Measurements from ENCODE around the gene DAAM1. TPM values are rescaled to one million over a fixed set of nuclear protein-coding genes. Genes with fewer than 3 reads are reported as not detected.

The DAAM1 gene
- total RNA-seq, 4 donors from 2014 or later = 40.0 to 86.7 (median 57.6) TPM

- no peaks in the 10 kb centered on the region for H3K36me3 ChIP-seq
- WGBS, 2 donors = 87 to 88% methylated on average over 5 of the region's 5 CpGs
- no peaks in the 10 kb centered on the region for H3K9me3 ChIP-seq
- H3K4me3 ChIP-seq = no peak overlapping the region
- peaks cover 0 to 64% (median 21%) of the 10 kb centered on the region in 4 donors for H3K4me1 ChIP-seq
- TF ChIP-seq POLR2A (IDR thresholded peaks at IDR 0.05) (no peak), EP300 (IDR thresholded peaks at IDR 0.05) (no peak), CTCF (IDR thresholded peaks at IDR 0.05) (no peak)
- H3K27ac ChIP-seq = no peak overlapping the region
- DNase-seq (ENCODE audit: low spot score in 2 of 2) = no peak
- H3K27me3 ChIP-seq = no peaks in the 10 kb centered on the region
Measured at GRCh38 chr14:59251811-59252771, 63.6 kb downstream of the DAAM1 start.

- WGBS, 2 donors = 77 to 80% methylated on average over 5 of the region's 5 CpGs
- H3K4me1 ChIP-seq = peaks cover 0 to 62% (median 19%) of the 10 kb centered on the region in 4 donors
- H3K36me3 ChIP-seq = no peaks in the 10 kb centered on the region
- H3K4me3 ChIP-seq = no peak overlapping the region
- no peak for TF ChIP-seq EP300 (IDR thresholded peaks at IDR 0.05)
- TF ChIP-seq POLR2A (IDR thresholded peaks at IDR 0.05) = no peak
- peak overlapping the region in 1 of 4 donors; percentile 81 for H3K27ac ChIP-seq
- no peaks in the 10 kb centered on the region for H3K9me3 ChIP-seq
- no peak for DNase-seq (ENCODE audit: low spot score in 2 of 2)
- H3K27me3 ChIP-seq = no peaks in the 10 kb centered on the region
Measured at GRCh38 chr14:59252772-59253500, 64.5 kb downstream of the DAAM1 start.

- no peak for TF ChIP-seq EP300 (IDR thresholded peaks at IDR 0.05)
- no peak for TF ChIP-seq POLR2A (IDR thresholded peaks at IDR 0.05)
- TF ChIP-seq CTCF (IDR thresholded peaks at IDR 0.05) = no peak
- Histone ChIP-seq H3K9me3 (no peaks in the 10 kb centered on the region), H3K4me1 (peaks cover 0 to 56% (median 17%) of the 10 kb centered on the region in 4 donors), H3K4me3 (no peak overlapping the region), H3K27ac (peak overlapping the region in 3 of 4 donors; percentile 5 to 85 (median 81)), H3K27me3 (no peaks in the 10 kb centered on the region), H3K36me3 (no peaks in the 10 kb centered on the region)
- DNase-seq (ENCODE audit: low spot score in 2 of 2) = no peak
Measured at GRCh38 chr14:59253527-59253926, 65.1 kb downstream of the DAAM1 start.

- Histone ChIP-seq H3K4me1 (peaks cover 0 to 51% (median 17%) of the 10 kb centered on the region in 4 donors), H3K36me3 (no peaks in the 10 kb centered on the region), H3K4me3 (no peak overlapping the region), H3K9me3 (no peaks in the 10 kb centered on the region), H3K27ac (peak overlapping the region in 3 of 4 donors; percentile 5 to 85 (median 81)), H3K27me3 (no peaks in the 10 kb centered on the region)
- DNase-seq (ENCODE audit: low spot score in 2 of 2) = peak; percentile 47 to 84
- TF ChIP-seq EP300 (IDR thresholded peaks at IDR 0.05) (peak; percentile 32 to 41), POLR2A (IDR thresholded peaks at IDR 0.05) (no peak)
- 15 to 19% methylated on average over 7 of the region's 7 CpGs for WGBS, 2 donors
Measured at GRCh38 chr14:59254146-59254910, 65.9 kb downstream of the DAAM1 start.

- DNase-seq (ENCODE audit: low spot score in 2 of 2) = peak in 1 of 2 donors; percentile 42
- H3K4me1 ChIP-seq = peaks cover 0 to 47% (median 17%) of the 10 kb centered on the region in 4 donors
Measured at GRCh38 chr14:59254911-59255545, 66.6 kb downstream of the DAAM1 start.

More at GRCh38 chr14:59254911-59255545, 66.6 kb downstream of the DAAM1 start:
- Histone ChIP-seq H3K27me3 (no peaks in the 10 kb centered on the region), H3K4me3 (no peak overlapping the region), H3K27ac (peak overlapping the region in 3 of 4 donors; percentile 5 to 85 (median 81)), H3K9me3 (no peaks in the 10 kb centered on the region), H3K36me3 (no peaks in the 10 kb centered on the region)
- TF ChIP-seq CTCF (IDR thresholded peaks at IDR 0.05) = no peak
- no peak for TF ChIP-seq POLR2A (IDR thresholded peaks at IDR 0.05)
- TF ChIP-seq EP300 (IDR thresholded peaks at IDR 0.05) = peak; percentile 22 to 62
- WGBS, 2 donors = 40 to 48% methylated on average over 5 of the region's 5 CpGs
